ENCODE results near the gene CIZ1. TPM values are rescaled to one million over a fixed set of nuclear protein-coding genes. Genes with fewer than 3 reads are reported as not detected.

Gene CIZ1
- total RNA-seq, 1 donor from 2014 or later, result 150 TPM

DNA sequence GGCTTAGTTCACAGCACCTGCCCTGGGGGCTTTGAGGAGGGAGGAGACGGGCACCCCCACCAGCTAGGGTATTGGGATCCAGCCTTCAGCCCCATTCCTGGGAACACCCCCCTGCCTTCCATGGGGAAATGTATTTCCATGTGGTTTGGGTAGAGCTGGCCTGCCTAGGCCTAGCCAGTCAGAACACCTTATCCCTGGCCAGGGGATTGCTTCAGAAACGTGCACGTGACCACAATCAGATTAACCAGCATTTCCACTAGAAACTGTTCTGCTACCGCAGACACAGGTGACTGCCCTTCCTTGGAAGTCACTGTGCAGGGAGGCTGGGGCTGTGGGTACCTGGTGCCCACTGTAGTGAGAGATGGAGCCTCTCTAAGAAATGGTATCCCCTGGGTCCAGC, 17.3 kb downstream of the CIZ1 start:
- H3K27me3 Mint-ChIP-seq (ENCODE audit: low read depth), result no peaks in the 10 kb centered on the region
- DNase-seq (ENCODE audit: low spot score), result no peak
- peaks cover 49% of the 10 kb centered on the region for H3K36me3 Mint-ChIP-seq (ENCODE audit: low read depth)
- intact Hi-C loops (cut with micrococcal nuclease), result no loop called here
- H3K4me3 Mint-ChIP-seq (ENCODE audit: low read depth), result no peak overlapping the region
- no peak overlapping the region for H3K27ac Mint-ChIP-seq
- H3K9me3 Mint-ChIP-seq, result no peaks in the 10 kb centered on the region
- H3K4me1 Mint-ChIP-seq (ENCODE audit: low read depth), result no peaks in the 10 kb centered on the region

DNA sequence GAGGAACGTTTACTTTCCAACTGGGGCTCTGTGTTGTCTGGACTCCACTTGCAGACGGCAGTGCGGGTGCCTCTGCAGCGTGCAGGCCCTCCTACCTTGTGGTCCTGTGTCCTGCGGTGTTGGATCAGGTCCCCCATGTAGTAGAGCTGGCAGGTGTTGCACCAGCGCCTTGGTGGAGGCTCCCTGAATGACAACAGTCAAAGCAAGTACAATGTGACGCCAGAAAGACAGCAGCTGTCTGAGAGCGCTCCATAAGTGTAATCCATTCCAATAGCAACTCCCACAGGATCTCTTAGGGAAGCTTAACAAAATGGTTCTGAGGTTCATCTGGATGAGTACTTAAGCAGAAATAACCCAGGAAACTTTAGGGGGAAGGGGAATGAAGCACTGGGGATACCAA, 21.4 kb downstream of the CIZ1 start:
- Mint-ChIP-seq H3K9me3 (no peaks in the 10 kb centered on the region), H3K4me3 (ENCODE audit: low read depth) (no peak overlapping the region), H3K36me3 (ENCODE audit: low read depth) (peaks cover 40% of the 10 kb centered on the region), H3K27me3 (ENCODE audit: low read depth) (no peaks in the 10 kb centered on the region), H3K27ac (no peak overlapping the region), H3K4me1 (ENCODE audit: low read depth) (no peaks in the 10 kb centered on the region)
- no peak for DNase-seq (ENCODE audit: low spot score)
- intact Hi-C loops (cut with micrococcal nuclease), result loop anchor here (10.0 kb wide), 1 partner anchor 385 kb away; the partner anchor contains the start of gene SPTAN1

DNA sequence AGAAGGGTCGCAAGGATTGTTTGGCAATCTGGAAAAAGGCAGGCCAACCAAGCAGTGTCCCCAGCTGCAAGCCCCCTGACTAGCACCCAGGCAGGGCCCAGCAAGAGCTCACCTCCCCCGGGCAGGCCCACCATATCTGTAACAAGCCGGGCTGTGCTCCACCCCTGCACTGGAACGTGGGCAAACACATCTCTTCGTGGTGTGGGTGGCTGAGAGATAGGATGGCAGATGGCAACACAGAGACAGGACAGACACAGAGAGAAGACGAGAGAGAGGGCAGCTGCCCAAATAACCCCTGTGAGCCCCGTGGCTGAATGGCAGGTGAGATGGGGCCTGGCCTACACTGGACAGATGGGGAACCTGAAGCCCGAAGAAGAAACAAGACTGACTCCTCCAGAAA, 21.9 kb downstream of the CIZ1 start:
- Mint-ChIP-seq H3K27me3 (ENCODE audit: low read depth) (no peaks in the 10 kb centered on the region), H3K27ac (no peak overlapping the region), H3K36me3 (ENCODE audit: low read depth) (peaks cover 39% of the 10 kb centered on the region), H3K4me1 (ENCODE audit: low read depth) (no peaks in the 10 kb centered on the region), H3K4me3 (ENCODE audit: low read depth) (no peak overlapping the region), H3K9me3 (no peaks in the 10 kb centered on the region)
- intact Hi-C loops (cut with micrococcal nuclease), result loop anchor here (10.0 kb wide), 1 partner anchor 385 kb away; the partner anchor contains the start of gene SPTAN1
- no peak for DNase-seq (ENCODE audit: low spot score)

DNA sequence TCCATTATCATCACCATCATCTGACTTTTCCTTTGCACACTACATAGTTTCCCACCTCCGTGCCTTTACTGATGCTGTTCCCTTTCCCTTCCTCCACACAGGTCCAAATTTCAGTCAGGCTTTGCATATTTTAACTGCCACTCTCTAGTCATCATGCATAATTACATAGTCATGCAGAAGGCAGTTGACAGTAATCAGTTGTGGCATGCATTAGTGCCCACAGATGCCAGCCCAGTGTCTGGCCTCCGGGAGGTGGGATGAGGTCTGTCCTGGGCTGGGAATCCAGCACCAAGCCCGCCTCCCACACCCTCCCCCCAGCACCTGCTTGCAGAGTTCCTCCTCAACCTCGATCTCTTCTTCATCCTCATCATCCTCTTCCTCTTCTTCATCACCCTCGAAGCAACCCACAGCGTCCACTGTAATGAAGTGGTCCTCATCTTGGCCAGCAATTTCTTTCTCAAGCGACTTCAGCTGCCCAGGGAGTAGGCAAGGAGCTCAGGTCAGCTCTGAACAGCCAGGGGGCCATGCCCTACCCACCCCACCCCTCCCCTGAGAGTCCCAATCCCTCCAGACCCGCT, 22.6 kb downstream of the CIZ1 start:
- DNase-seq (ENCODE audit: low spot score), result no peak
- peaks cover 45% of the 10 kb centered on the region for H3K36me3 Mint-ChIP-seq (ENCODE audit: low read depth)
- intact Hi-C loops (cut with micrococcal nuclease), result loop anchor here (10.0 kb wide), 1 partner anchor 386 kb away; the partner anchor contains the start of gene SPTAN1
- no peak overlapping the region for H3K27ac Mint-ChIP-seq
- H3K4me3 Mint-ChIP-seq (ENCODE audit: low read depth), result no peak overlapping the region
- H3K27me3 Mint-ChIP-seq (ENCODE audit: low read depth), result no peaks in the 10 kb centered on the region
- no peaks in the 10 kb centered on the region for H3K9me3 Mint-ChIP-seq
- no peaks in the 10 kb centered on the region for H3K4me1 Mint-ChIP-seq (ENCODE audit: low read depth)

DNA sequence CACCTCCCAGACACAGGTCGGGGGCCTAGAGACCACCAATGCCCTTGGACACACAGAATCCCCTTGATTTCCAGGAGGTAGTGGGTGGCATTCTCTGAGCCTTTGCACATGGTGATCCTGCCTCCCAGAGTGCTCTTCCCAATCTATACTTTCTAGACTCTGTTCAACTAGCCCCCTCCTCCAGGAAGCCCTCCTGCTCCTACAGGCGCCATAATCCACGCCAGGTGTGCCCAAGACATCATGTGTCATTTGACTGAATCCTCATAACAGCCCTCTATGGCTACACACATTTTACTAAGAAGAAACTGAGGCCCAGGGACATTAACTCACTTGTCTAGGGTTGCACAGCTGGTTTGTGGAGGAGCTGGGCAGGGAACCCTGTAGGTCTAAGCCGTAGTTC, 24.2 kb downstream of the CIZ1 start:
- Mint-ChIP-seq H3K36me3 (ENCODE audit: low read depth) (peaks cover 56% of the 10 kb centered on the region), H3K4me3 (ENCODE audit: low read depth) (no peak overlapping the region), H3K27ac (no peak overlapping the region), H3K4me1 (ENCODE audit: low read depth) (peaks cover 5% of the 10 kb centered on the region), H3K27me3 (ENCODE audit: low read depth) (no peaks in the 10 kb centered on the region), H3K9me3 (no peaks in the 10 kb centered on the region)
- intact Hi-C loops (cut with micrococcal nuclease), result loop anchor here (10.0 kb wide), 1 partner anchor 388 kb away; the partner anchor contains the start of gene SPTAN1
- DNase-seq (ENCODE audit: low spot score), result no peak

DNA sequence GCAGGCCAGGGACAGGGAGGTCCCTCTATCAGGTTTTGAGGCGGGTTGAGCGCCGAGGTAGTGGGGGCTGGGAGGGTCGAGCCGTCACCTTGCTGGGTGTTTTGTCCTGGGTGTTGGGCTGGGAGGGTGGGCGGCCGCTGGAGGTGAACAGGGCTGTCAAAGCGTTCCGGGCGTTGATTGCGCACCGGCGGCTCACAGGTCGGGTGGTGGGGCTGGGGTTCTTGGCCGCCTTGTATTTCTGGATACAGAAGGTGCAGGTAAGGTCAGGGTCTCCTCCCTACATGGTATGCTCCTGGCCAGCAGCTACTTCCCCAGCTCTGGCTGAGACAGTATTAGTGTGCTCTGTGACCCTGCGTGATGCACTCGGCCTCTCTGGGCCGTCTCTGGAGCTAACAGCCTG, 25.2 kb downstream of the CIZ1 start:
- no peaks in the 10 kb centered on the region for H3K9me3 Mint-ChIP-seq
- intact Hi-C loops (cut with micrococcal nuclease), result loop anchor here (10.0 kb wide), 1 partner anchor 389 kb away; the partner anchor contains the start of gene SPTAN1
- H3K36me3 Mint-ChIP-seq (ENCODE audit: low read depth), result peaks cover 59% of the 10 kb centered on the region
- no peak overlapping the region for H3K27ac Mint-ChIP-seq
- H3K4me1 Mint-ChIP-seq (ENCODE audit: low read depth), result peaks cover 8% of the 10 kb centered on the region
- no peak overlapping the region for H3K4me3 Mint-ChIP-seq (ENCODE audit: low read depth)
- no peaks in the 10 kb centered on the region for H3K27me3 Mint-ChIP-seq (ENCODE audit: low read depth)
- DNase-seq (ENCODE audit: low spot score), result no peak

DNA sequence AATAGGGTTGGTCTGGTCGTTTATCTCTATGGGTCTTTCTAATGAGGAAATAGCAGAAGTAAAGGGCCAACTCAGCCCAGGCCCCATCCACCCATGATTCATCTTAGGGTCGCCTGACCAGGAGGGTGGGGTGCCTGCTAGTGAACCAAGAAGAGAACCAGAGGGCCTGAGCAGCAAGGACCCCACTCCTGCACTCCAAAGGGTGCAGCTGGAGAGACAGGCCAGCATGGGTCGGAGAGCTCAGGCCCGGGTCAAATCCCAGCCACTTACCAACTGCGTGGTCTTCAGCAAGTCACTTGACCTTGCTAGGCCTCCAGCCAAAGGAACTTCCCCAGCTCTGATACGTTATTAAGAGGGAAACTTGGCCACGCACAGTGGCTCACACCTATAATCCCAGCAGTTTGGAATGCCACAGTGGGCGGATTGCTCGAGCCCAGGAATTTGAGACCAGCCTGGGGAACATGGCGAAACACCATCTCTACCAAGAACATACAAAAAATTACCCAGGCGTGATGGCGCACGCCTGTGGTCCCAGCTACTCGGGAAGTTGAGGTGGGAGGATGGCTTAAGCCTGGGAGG, 27.0 kb downstream of the CIZ1 start:
- Mint-ChIP-seq H3K27ac (no peak overlapping the region), H3K9me3 (no peaks in the 10 kb centered on the region), H3K4me3 (ENCODE audit: low read depth) (no peak overlapping the region), H3K4me1 (ENCODE audit: low read depth) (peaks cover 15% of the 10 kb centered on the region), H3K36me3 (ENCODE audit: low read depth) (peaks cover 52% of the 10 kb centered on the region), H3K27me3 (ENCODE audit: low read depth) (no peaks in the 10 kb centered on the region)
- intact Hi-C loops (cut with micrococcal nuclease), result loop anchor here (10.0 kb wide), 1 partner anchor 390 kb away; the partner anchor contains the start of gene SPTAN1
- DNase-seq (ENCODE audit: low spot score), result no peak

DNA sequence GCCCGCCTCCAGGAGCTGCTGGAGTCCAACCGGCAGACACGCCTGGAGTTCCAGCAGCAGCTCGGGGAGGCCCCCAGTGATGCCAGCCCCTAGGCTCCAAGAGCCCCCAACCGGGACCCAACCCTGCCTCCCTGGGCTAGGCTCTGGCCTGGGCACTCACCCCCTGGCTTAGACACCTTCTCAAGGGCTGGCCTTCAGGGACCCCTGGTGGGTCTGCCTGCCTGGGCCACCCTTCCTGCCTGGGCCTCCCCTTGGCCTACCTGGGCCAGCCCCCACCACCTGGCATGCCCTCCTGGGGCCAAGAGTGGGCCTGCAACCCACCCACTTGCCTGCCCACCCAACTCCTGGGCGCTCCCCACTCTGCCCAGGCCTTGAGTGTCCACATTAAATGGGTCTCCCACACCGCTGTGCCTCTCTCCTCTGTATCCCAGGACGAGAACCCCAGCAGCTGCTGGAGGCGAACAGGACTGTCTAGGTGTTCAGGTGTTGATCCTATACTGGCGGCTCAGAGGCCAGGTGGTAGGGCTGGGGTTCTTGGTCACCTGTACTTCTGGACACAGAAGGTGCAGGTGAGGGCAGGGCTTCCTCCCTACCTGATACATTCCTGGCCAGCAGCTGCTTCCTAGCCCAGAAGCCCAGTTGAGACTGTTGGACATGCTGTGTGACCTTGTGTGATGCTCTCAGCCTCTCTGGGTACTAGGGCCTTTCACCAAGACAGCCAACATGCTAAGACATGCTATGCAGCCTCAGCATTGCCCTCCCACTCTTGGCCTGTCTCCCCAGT, 27.7 kb downstream of the CIZ1 start:
- Mint-ChIP-seq H3K9me3 (no peaks in the 10 kb centered on the region), H3K27ac (no peak overlapping the region), H3K4me3 (ENCODE audit: low read depth) (no peak overlapping the region), H3K27me3 (ENCODE audit: low read depth) (no peaks in the 10 kb centered on the region), H3K4me1 (ENCODE audit: low read depth) (peaks cover 17% of the 10 kb centered on the region), H3K36me3 (ENCODE audit: low read depth) (peaks cover 46% of the 10 kb centered on the region)
- no peak for DNase-seq (ENCODE audit: low spot score)
- intact Hi-C loops (cut with micrococcal nuclease), result loop anchor here (10.0 kb wide), 1 partner anchor 391 kb away; the partner anchor contains the start of gene SPTAN1

DNA sequence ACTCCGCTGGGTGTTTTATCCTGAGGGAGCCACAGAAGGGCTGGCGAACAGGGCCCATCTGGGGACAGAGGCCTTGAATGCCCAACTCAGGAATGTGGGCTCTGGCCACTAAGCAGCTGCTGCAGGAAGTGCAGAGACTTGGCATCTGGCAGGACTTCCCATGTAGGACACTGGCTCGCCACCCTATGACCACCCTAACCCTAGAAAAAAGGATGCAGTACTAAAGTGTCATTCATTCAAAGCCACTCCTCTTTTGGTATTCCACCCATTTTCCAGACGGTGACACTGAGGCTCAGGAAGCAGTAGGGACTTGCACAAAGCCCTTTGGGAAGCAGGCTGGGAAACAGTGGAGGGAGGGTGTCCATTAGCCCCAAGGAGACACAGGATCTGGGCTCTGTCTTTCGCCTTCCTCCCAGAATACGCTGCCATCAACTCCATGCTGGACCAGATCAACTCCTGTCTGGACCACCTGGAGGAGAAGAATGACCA, 28.3 kb downstream of the CIZ1 start:
- no peaks in the 10 kb centered on the region for H3K9me3 Mint-ChIP-seq
- no peaks in the 10 kb centered on the region for H3K27me3 Mint-ChIP-seq (ENCODE audit: low read depth)
- no peak overlapping the region for H3K4me3 Mint-ChIP-seq (ENCODE audit: low read depth)
- intact Hi-C loops (cut with micrococcal nuclease), result loop anchor here (10.0 kb wide), 1 partner anchor 392 kb away; the partner anchor contains the start of gene SPTAN1
- H3K36me3 Mint-ChIP-seq (ENCODE audit: low read depth), result peaks cover 43% of the 10 kb centered on the region
- no peak overlapping the region for H3K27ac Mint-ChIP-seq
- DNase-seq (ENCODE audit: low spot score), result no peak
- peaks cover 17% of the 10 kb centered on the region for H3K4me1 Mint-ChIP-seq (ENCODE audit: low read depth)

DNA sequence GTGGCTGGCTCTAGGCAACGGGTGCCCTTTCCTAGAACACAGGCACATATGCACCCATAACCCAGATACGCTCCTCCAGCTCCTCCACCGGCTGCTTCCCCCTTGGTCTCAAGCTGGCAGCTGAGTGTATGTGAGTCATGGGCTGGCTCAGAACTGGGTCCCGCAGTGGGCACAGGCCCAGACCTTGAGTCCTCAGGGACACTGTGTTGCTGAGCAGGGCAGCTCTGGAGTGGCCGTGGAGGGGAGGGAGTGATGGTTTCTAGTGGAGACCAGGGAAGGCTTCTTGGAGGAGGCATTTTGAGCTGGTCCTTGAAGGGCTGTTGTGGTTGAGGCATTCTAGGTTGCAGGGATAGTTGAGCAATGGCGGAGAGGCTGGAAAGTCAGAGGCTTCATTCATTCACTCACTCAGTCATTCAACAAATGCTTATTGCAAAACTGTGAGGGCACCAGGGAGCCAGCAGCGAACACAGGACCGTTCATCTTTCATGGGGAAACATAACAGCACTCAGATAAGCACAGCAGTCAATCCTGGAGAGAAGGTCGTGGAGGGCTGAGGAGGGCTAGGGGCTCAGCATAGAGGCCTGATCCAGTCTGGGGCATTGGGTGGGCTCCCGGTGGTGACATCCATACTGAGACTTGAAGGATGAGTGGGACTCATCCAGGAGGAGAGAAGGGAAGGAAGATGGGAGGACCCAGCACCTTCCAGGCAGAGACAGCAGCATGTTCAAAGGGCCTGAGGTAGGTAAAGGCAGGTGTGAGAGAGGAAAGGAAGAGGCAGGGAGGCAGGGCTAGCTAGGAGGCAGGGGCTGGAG, 29.0 kb downstream of the CIZ1 start:
- H3K36me3 Mint-ChIP-seq (ENCODE audit: low read depth), result peaks cover 40% of the 10 kb centered on the region
- H3K4me3 Mint-ChIP-seq (ENCODE audit: low read depth), result peak overlapping the region; percentile 32

DNA sequence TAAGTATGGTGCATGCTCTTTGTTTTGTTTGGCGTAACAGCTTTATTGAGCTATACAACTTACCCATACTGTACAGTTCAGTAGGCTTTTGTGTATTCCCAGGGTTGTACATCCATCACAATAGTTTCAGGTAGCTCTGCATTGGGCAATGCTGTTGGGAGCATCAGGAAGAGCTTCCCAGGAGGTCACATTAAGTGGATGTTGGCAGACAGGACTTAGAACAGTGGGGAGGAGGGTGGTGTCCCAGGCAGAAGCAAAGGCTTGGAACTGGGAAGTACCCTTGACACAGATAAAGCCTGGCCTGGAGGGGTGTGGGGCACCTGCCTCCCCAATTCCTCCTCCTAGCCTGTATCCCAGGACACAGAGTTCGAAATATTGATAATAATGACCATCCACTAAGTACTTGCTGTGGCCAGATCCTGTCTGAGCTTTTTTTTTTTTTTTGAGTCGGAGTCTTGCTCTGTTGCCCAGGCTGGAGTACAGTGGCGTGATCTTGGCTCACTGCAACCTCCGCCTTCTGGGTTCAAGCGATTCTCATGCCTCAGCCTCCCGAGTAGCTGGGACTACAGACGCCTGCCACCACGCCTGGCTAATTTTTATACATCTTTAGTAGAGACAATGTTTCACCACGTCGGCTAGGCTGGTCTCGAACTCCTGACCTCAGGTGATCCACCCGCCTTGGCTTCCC, 30.0 kb downstream of the CIZ1 start:
- H3K27ac Mint-ChIP-seq, result peak overlapping the region; percentile 79
- H3K27me3 Mint-ChIP-seq (ENCODE audit: low read depth), result no peaks in the 10 kb centered on the region
- intact Hi-C loops (cut with micrococcal nuclease), result loop anchor here (2.0 to 10.0 kb wide), 3 partner anchors 33 to 393 kb away; partner anchors contain the start of gene SPTAN1
- H3K9me3 Mint-ChIP-seq, result no peaks in the 10 kb centered on the region
- peaks cover 17% of the 10 kb centered on the region for H3K4me1 Mint-ChIP-seq (ENCODE audit: low read depth)
- H3K4me3 Mint-ChIP-seq (ENCODE audit: low read depth), result peak overlapping the region; percentile 81
- DNase-seq (ENCODE audit: low spot score), result no peak
- H3K36me3 Mint-ChIP-seq (ENCODE audit: low read depth), result peaks cover 33% of the 10 kb centered on the region

More for the DNA sequence above, 29.0 kb downstream of the CIZ1 start:
- Mint-ChIP-seq H3K9me3 (no peaks in the 10 kb centered on the region), H3K4me1 (ENCODE audit: low read depth) (peaks cover 17% of the 10 kb centered on the region), H3K27ac (no peak overlapping the region), H3K27me3 (ENCODE audit: low read depth) (no peaks in the 10 kb centered on the region)
- no peak for DNase-seq (ENCODE audit: low spot score)
- intact Hi-C loops (cut with micrococcal nuclease), result loop anchor here (10.0 kb wide), 1 partner anchor 392 kb away; the partner anchor contains the start of gene SPTAN1
